H9 (cell line): ENCODE results near the gene SOX12. TPM values are rescaled to one million over a fixed set of nuclear protein-coding genes. Genes with fewer than 3 reads are reported as not detected.

Source experiments
- DNase-seq: peaks from one replicate; pipeline ENCODE4 v3.0.0-alpha.2; 2017
- H2AFZ ChIP-seq: one replicate; pipeline ENCODE4 v1.6.1; 2013; ENCODE audit warnings: mild to moderate bottlenecking, low read length, control low read depth, moderate library complexity
- H2AK5ac ChIP-seq: 2 replicates; pipeline ENCODE4 v1.6.1; 2013; ENCODE audit warnings: low read length, control low read depth, mixed read lengths; ENCODE audit not compliant: insufficient read length
- H2BK120ac ChIP-seq: one replicate; pipeline ENCODE4 v1.6.1; 2013; ENCODE audit warnings: low read depth, mild to moderate bottlenecking, low read length, control low read depth, inconsistent platforms; ENCODE audit not compliant: poor library complexity, severe bottlenecking
- H2BK12ac ChIP-seq: 2 replicates; pipeline ENCODE4 v1.6.1; 2013; ENCODE audit warnings: low read length, control low read depth, mixed read lengths, low read depth; ENCODE audit not compliant: insufficient read length
- H2BK15ac ChIP-seq: 2 replicates; pipeline ENCODE4 v1.6.1; 2013; ENCODE audit warnings: low read depth, low read length, control low read depth
- H2BK20ac ChIP-seq: one replicate; pipeline ENCODE4 v1.6.1; 2013; ENCODE audit warnings: low read depth, mild to moderate bottlenecking, low read length, control low read depth, inconsistent platforms; ENCODE audit not compliant: poor library complexity, severe bottlenecking
- H2BK5ac ChIP-seq: 2 replicates; pipeline ENCODE4 v1.6.1; 2013; ENCODE audit warnings: low read length, control low read depth, mixed read lengths; ENCODE audit not compliant: insufficient read length
- H3K14ac ChIP-seq: 2 replicates; pipeline ENCODE4 v1.6.1; 2013; ENCODE audit warnings: low read length, control low read depth; ENCODE audit not compliant: insufficient read depth
- H3K18ac ChIP-seq: 2 replicates; pipeline ENCODE4 v1.6.1; 2013; ENCODE audit warnings: low read depth, mild to moderate bottlenecking, mixed read lengths, low read length, control low read depth; ENCODE audit not compliant: insufficient read length
- H3K23ac ChIP-seq: 2 replicates; pipeline ENCODE4 v1.6.1; 2013; ENCODE audit warnings: low read length, control low read depth, mixed read lengths, low read depth; ENCODE audit not compliant: insufficient read length
- H3K23me2 ChIP-seq: 2 replicates; pipeline ENCODE4 v1.6.1; 2013; ENCODE audit warnings: low read depth, mild to moderate bottlenecking, mixed read lengths, low read length, control low read depth; ENCODE audit not compliant: insufficient read length, poor library complexity, severe bottlenecking
- H3K27ac ChIP-seq: 2 replicates; pipeline ENCODE4 v1.5.1; 2013; ENCODE audit warnings: low read length, control low read depth, mixed read lengths, low read depth; ENCODE audit not compliant: insufficient read length
- H3K27me3 ChIP-seq: 2 replicates; pipeline ENCODE4 v1.6.1; 2013; ENCODE audit warnings: low read length, control low read depth, inconsistent platforms; ENCODE audit not compliant: insufficient read depth
- H3K4ac ChIP-seq: 2 replicates; pipeline ENCODE4 v1.6.1; 2013; ENCODE audit warnings: low read depth, mild to moderate bottlenecking, control low read depth, inconsistent platforms, low read length, moderate library complexity
- H3K4me1 ChIP-seq: 2 replicates; pipeline ENCODE4 v1.6.1; 2013; ENCODE audit warnings: low read length, control low read depth, inconsistent platforms; ENCODE audit not compliant: insufficient read depth
- H3K4me2 ChIP-seq: 2 replicates; pipeline ENCODE4 v1.6.1; 2013; ENCODE audit warnings: low read length, control low read depth, mixed read lengths; ENCODE audit not compliant: insufficient read length, insufficient read depth
- H3K56ac ChIP-seq: 2 replicates; pipeline ENCODE4 v1.6.1; 2013; ENCODE audit warnings: low read depth, mild to moderate bottlenecking, mixed read lengths, low read length, control low read depth; ENCODE audit not compliant: insufficient read length
- H3K79me1 ChIP-seq: 2 replicates; pipeline ENCODE4 v1.6.1; 2013; ENCODE audit warnings: low read depth, mild to moderate bottlenecking, moderate library complexity, low read length, control low read depth, inconsistent platforms; ENCODE audit not compliant: insufficient read depth, poor library complexity, severe bottlenecking
- H3K79me2 ChIP-seq: 2 replicates; pipeline ENCODE4 v1.6.1; 2013; ENCODE audit warnings: low read length, control low read depth, inconsistent platforms; ENCODE audit not compliant: insufficient read depth
- H3K9ac ChIP-seq: 2 replicates; pipeline ENCODE4 v1.6.1; 2013; ENCODE audit warnings: low read length, control low read depth, mixed read lengths; ENCODE audit not compliant: insufficient read length; ENCODE audit errors: extremely low read depth
- H3K9me3 ChIP-seq: one replicate; pipeline ENCODE4 v1.6.1; 2013; ENCODE audit warnings: low read depth, low read length, inconsistent platforms; ENCODE audit not compliant: control insufficient read depth
- H3T11ph ChIP-seq: one replicate; pipeline ENCODE4 v1.6.1; 2013; ENCODE audit warnings: mild to moderate bottlenecking, low read length, control low read depth, inconsistent platforms
- H4K20me1 ChIP-seq: one replicate; pipeline ENCODE4 v1.6.1; 2013; ENCODE audit not compliant: control insufficient read depth, insufficient read length, insufficient read depth
- H4K5ac ChIP-seq: 2 replicates; pipeline ENCODE4 v1.6.1; 2013; ENCODE audit warnings: low read depth, mild to moderate bottlenecking, mixed read lengths, low read length, control low read depth; ENCODE audit not compliant: insufficient read length
- H4K8ac ChIP-seq: replicated peaks from 2 replicates; pipeline ENCODE4 v1.6.1; 2013; ENCODE audit warnings: low read length, control low read depth, mixed read lengths, low read depth; ENCODE audit not compliant: insufficient read length
- H4K91ac ChIP-seq: 2 replicates; pipeline ENCODE4 v1.6.1; 2013; ENCODE audit warnings: low read depth, mild to moderate bottlenecking, moderate library complexity, mixed read lengths, low read length, control low read depth; ENCODE audit not compliant: insufficient read length
- H3K27ac Mint-ChIP-seq, 3 experiments: 2 replicates in 2 of 3; 3 replicates in 1 of 3; pipeline ENCODE4 v1.8.0; 2020 to 2021; ENCODE audit warnings: mixed read lengths in 3 of 3, mild to moderate bottlenecking in 1 of 3, moderate library complexity in 1 of 3
- H3K27me3 Mint-ChIP-seq: 2 replicates; pipeline ENCODE4 v1.8.0; 2021; ENCODE audit warnings: low read depth, mild to moderate bottlenecking, moderate library complexity, mixed read lengths
- H3K36me3 Mint-ChIP-seq, 3 experiments: 2 replicates in 2 of 3; 3 replicates in 1 of 3; pipeline ENCODE4 v1.8.0; 2020 to 2021; ENCODE audit warnings: low read depth in 3 of 3, mixed read lengths in 3 of 3; ENCODE audit not compliant: insufficient read depth in 1 of 3
- H3K4me1 Mint-ChIP-seq, 2 experiments: 2 replicates each; pipeline ENCODE4 v1.8.0; 2020; ENCODE audit warnings: mixed read lengths in 2 of 2
- H3K4me3 Mint-ChIP-seq, 2 experiments: 2 replicates in 1 of 2; 3 replicates in 1 of 2; pipeline ENCODE4 v1.8.0; 2020 to 2021; ENCODE audit warnings: mild to moderate bottlenecking in 2 of 2, mixed read lengths in 2 of 2, moderate library complexity in 1 of 2
- H3K9me3 Mint-ChIP-seq, 2 experiments: 2 replicates in 1 of 2; 3 replicates in 1 of 2; pipeline ENCODE4 v1.8.0; 2020; ENCODE audit warnings: mild to moderate bottlenecking in 2 of 2, mixed read lengths in 2 of 2, moderate library complexity in 1 of 2
- WGBS: extraction: QIAGEN DNeasy Blood & Tissue Kit; methylation state at CpG from one replicate; pipeline ENCODE4 v1.1.7; 2013; ENCODE audit warnings: missing lambda C conversion rate, low lambda C conversion rate, mixed read lengths; ENCODE audit not compliant: insufficient read length; ENCODE audit errors: extremely low coverage; 5-methylcytosine and 5-hydroxymethylcytosine counted together
- total RNA-seq: library from RNA; stranded (reverse); gene quantifications from 2 replicates; pipeline ENCODE4 v1.2.1, GENCODE V29; 2021
- TF ChIP-seq, protein P1 (sequence below): fragments of 200-600 bp; sonication (generic); conservative IDR thresholded peaks from 3 replicates; pipeline ENCODE4 v1.8.0; 2021; ENCODE audit warnings: antibody characterized with exemption, mild to moderate bottlenecking

The SOX12 gene
- total RNA-seq, 1 experiment from 2014 or later = 54.4 TPM

DNA sequence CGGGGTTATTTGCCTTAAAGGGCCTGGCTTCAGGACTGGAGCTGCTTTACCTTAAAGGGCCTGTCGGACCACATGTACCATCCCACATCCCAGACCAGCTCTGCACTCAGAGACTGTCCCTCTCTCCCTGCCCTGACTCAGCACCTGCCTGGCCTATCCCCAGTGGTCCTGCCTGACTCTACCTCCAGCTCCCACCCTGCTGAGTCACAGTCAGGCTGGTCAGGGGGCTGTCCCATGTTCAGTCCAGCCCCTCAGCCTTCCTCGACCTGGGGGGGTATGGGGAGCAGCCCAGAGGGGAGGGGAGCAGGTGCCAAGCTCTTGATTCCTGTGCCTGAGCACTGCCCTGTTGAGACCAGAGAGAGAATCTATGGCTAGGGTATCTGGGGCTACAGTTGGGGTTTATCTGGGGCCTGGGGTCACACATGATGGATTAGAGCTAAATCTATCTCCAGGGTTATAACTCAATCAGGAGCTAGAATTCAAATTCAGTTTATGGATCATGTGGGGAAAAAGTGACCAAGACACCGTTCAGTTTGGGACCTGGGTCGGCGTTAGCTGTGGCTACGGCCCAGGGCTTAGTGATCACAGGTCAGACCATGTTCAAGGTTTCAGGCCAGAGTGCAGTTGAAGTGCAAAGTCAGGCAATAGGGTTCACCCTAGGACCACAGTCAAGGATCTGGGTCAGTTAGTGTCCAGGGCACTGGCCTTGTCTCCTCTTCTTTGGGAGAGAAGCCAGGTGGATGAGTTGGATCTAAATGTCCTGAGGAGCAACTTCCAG lies 45.8 kb downstream of the SOX12 start:
- H2BK15ac ChIP-seq = no peak overlapping the region
- H3K23ac ChIP-seq = no peak overlapping the region
- no peak overlapping the region for H2BK12ac ChIP-seq
- no peak overlapping the region for H2BK120ac ChIP-seq
- H4K8ac ChIP-seq = no peak overlapping the region
- H3K79me2 ChIP-seq = no peaks in the 10 kb centered on the region
- H3K9me3 ChIP-seq = no peaks in the 10 kb centered on the region
- H3K4me2 ChIP-seq = no peak overlapping the region
- no peak overlapping the region for H3K56ac ChIP-seq
- Mint-ChIP-seq H3K4me3 (no peak overlapping the region), H3K9me3 (no peaks in the 10 kb centered on the region), H3K27me3 (peaks cover 9% of the 10 kb centered on the region), H3K4me1 (peaks cover 9 to 12% of the 10 kb centered on the region in 2 experiments; a peak in 3 of 4 replicates), H3K36me3 (no peaks in the 10 kb centered on the region), H3K27ac (peak overlapping the region in 1 of 3 experiments; percentile 89; a peak in 2 of 7 replicates)
- TF ChIP-seq, protein P1, sequence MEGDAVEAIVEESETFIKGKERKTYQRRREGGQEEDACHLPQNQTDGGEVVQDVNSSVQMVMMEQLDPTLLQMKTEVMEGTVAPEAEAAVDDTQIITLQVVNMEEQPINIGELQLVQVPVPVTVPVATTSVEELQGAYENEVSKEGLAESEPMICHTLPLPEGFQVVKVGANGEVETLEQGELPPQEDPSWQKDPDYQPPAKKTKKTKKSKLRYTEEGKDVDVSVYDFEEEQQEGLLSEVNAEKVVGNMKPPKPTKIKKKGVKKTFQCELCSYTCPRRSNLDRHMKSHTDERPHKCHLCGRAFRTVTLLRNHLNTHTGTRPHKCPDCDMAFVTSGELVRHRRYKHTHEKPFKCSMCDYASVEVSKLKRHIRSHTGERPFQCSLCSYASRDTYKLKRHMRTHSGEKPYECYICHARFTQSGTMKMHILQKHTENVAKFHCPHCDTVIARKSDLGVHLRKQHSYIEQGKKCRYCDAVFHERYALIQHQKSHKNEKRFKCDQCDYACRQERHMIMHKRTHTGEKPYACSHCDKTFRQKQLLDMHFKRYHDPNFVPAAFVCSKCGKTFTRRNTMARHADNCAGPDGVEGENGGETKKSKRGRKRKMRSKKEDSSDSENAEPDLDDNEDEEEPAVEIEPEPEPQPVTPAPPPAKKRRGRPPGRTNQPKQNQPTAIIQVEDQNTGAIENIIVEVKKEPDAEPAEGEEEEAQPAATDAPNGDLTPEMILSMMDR = no peak
- H2AFZ ChIP-seq = no peak overlapping the region
- H2BK5ac ChIP-seq = no peak overlapping the region
- H3K18ac ChIP-seq = peak overlapping the region; percentile 50
- H3K79me1 ChIP-seq = no peaks in the 10 kb centered on the region
- no peak overlapping the region for H3K14ac ChIP-seq
- no peaks in the 10 kb centered on the region for H3K27me3 ChIP-seq
- H4K5ac ChIP-seq = no peak overlapping the region
- H3K27ac ChIP-seq = no peak overlapping the region
- DNase-seq = no peak
- H2AK5ac ChIP-seq = no peak overlapping the region
- H3K9ac ChIP-seq = no peak overlapping the region
- H3K23me2 ChIP-seq = no peaks in the 10 kb centered on the region
- H4K91ac ChIP-seq = no peak overlapping the region
- peaks cover 3% of the 10 kb centered on the region for H4K20me1 ChIP-seq
- no peak overlapping the region for H2BK20ac ChIP-seq
- no peaks in the 10 kb centered on the region for H3K4me1 ChIP-seq
- no peak overlapping the region for H3T11ph ChIP-seq
- WGBS = no CpG with 5 or more reads among the region's 7 CpGs
- no peak overlapping the region for H3K4ac ChIP-seq
